HG03095 (cell line): ENCODE measurements around the gene ITIH4.

Experiments
- ATAC-seq: cut with Tn5 transposase; IDR thresholded peaks from one replicate; pipeline ENCODE4 v1.9.1; 2021; ENCODE audit warnings: moderate library complexity; ENCODE audit not compliant: unreplicated experiment

ITIH4 gene

GRCh38 chr3:52849656-52850055 is 19.2 kb upstream of the ITIH4 start:
- ATAC-seq: no peak

GRCh38 chr3:52848617-52849016 is 18.1 kb upstream of the ITIH4 start:
- ATAC-seq: no peak

GRCh38 chr3:52847726-52848125 is 17.3 kb upstream of the ITIH4 start:
- ATAC-seq: no peak

- ATAC-seq: no peak
These were observed 16.8 kb upstream of the ITIH4 start for GRCh38 chr3:52847241-52847640.

GRCh38 chr3:52846432-52846965 is 16.0 kb upstream of the ITIH4 start:
- ATAC-seq: no peak

GRCh38 chr3:52845691-52846431 is 15.4 kb upstream of the ITIH4 start:
- no peak for ATAC-seq

GRCh38 chr3:52845157-52845556 is 14.7 kb upstream of the ITIH4 start:
- ATAC-seq: no peak

DNA sequence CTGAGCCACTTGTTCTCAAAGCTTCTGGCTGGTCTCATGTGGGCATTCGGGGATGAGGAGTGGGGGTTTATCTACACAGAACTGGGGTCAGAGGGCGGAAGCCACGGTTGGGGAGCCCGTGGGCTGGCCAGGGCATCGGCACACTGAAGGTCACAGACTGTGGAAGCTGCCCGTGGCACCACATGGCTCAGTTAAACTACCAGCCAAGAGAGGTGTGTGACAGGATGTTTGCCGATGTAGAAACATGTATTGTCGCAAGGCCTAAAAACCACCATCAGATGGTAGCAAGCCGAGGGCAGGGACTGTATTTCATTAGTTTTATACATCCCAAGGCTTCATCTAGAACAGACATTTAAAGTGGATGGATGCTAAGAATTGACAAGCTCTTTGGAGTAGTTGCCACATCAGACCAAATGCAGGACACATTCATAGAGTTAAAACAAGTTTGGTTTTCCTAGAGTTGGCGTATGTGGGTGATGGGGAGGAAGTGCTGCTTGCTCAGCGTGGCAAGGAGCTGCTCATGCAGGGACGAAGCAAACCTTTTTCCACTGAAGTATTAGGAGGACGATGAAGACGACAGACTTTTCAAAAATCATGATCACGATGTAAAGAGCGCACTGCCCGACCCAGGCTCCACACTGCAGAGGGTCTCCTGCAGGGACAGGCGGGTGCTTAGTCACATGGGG is 14.0 kb upstream of the ITIH4 start:
- ATAC-seq: no peak

- ATAC-seq: no peak
These were observed 13.4 kb upstream of the ITIH4 start for GRCh38 chr3:52843881-52844280.

DNA sequence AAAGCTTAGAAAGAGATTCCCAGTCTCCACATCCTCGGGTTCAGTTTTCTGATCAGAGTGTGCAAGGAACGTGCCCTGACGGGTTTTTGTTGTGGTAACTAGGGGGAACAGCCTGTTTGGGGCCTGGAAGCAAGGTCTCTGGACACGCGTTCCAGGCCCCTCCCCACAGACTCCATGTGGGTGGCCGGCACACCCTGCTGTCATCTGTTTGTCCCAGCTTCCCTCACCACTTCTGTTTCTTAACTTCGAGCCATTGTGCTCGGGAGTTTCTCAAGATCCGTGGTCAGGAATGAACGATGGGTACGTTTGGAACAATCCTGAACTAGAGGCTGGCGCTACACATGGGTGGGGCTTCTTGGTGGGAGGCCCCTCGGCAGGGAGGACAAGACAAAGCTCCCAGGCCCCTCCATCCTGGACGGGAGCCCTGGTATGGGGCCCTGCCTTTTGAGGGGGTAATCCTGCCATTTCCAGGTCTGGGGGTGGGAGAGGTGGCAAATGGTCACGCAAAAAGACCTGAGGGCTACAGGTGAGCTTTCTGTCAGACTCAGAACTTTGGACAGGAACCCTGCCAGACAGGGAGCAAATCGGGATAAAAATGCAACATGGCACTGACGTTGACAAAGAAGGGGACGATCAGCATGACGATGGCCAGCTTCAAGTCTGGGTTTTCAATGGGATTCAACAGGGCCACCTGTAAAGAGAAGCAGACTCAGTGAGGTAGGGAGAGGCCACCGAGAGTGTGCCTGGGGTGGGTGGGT is 12.8 kb upstream of the ITIH4 start:
- no peak for ATAC-seq

DNA sequence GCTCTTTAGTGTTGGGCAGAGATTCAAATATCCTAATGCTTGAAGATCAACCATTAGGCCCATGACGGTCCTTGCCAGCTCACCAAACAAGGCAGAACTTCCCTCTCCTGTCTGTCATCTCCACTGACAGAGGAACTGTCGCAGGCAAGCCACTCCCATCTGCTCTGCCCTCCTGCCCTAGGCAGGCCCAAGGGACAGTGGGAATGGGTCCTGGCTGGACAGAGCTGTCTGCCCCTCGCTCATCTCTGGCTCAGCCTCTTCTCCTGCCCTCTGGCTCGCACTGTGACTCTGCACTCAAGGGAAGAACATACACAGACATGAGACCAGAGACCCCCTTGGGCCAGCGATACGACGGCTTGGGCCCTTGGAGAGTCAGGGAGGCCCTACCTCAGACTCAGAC is 12.0 kb upstream of the ITIH4 start:
- no peak for ATAC-seq

DNA sequence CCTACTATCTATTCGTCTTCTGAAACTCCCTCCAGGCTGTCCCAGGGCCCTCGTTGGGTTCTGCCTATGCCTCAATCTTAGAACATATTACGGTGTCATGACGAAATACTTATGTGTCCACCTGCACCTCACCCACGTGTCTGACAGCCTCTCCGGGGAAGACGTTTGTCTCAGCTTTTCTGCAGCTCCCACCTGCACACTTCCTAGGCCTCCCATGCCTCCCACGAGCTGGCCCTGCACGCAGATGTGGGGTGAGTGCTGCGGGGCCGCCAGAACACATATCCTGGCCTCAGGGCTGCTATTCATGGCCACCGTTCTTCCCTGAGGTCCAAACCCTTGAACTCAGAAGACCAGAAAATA is 11.5 kb upstream of the ITIH4 start:
- ATAC-seq: no peak

DNA sequence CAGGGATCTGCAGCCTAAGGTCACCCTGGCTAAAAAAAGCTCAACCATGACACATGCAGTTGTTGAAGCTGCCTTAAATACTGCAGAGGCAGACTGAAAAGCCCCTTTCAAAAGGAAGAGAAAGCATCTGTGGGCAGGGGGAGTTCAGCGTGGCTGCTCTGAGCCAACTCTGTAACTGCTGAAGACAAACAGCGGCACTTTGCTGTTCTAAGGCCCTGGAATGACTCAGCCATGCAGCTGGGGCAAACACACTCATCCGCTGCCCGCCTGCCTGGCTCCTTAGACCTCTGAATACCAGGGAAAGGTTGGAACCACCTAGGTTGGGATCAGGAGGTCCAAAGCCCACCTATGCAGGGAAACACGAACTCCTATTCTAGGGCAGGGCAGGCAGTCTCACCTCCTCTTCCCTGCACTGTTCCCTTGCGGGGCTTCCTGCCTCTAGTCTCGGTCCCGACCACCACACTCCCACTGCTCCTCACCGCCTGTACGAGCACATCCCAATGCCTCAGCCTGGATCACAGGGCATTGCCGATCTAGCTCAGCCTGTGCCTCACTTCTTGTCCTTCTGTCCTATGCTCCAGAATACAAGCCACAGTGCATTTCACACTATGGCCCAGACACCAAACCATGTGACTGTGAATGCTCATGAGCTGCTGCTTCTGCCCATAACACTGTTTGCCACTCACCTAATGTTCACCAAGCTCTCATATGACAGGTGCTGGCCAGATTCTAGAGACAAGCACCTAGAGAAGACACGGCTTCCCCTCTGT is 10.9 kb upstream of the ITIH4 start:
- no peak for ATAC-seq

DNA sequence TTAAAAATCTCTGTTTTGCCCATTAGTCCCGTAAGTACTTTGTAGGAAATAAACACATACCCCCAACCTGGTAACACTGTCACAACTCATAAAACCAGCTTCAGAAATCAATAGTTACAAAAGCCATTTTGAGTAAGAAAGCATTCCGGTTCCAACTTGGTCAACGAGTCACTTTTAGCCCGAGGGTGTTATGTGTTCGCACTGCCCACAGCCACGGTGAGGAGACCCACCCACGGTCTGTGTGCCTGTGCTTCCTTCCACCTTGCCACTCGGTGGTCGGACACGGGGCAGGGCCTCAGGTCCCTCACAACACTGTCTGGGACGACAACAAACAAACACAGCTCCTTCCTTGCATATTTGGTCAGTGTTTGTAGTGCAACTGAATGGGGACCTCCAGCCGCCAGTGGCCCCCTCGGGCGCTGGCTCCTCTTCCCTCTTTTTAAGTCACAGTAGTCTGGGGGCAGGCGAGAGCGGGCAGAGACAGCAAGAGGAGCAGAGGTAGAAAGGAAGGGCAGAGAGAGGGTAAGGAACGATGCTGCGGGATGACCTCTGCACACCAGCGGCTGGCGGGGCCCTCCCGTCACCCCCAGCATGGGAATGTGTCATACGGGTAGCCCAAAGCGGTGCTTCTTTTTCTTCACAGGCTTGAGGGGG is 9.5 kb upstream of the ITIH4 start:
- no peak for ATAC-seq

DNA sequence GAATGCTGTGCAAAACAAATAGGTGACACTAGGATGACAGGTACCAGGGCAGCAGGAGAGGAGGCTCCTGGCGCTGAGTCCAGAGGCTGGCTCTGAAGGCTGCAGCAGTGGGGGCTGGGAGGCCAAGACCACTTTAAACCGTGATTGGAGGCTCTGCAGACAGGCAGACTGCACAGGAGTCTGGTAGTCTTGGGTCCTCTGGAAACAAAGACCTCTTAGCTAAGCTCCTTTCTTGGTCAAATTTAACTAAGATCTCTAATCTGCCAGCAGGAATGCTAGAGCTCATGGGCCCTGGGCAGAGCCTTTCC is 8.8 kb upstream of the ITIH4 start:
- ATAC-seq: no peak

GRCh38 chr3:52838561-52839267 is 8.2 kb upstream of the ITIH4 start:
- ATAC-seq: no peak

GRCh38 chr3:52836986-52837385 is 6.5 kb upstream of the ITIH4 start:
- ATAC-seq: no peak

GRCh38 chr3:52836471-52836845 is 6.0 kb upstream of the ITIH4 start:
- ATAC-seq: no peak

DNA sequence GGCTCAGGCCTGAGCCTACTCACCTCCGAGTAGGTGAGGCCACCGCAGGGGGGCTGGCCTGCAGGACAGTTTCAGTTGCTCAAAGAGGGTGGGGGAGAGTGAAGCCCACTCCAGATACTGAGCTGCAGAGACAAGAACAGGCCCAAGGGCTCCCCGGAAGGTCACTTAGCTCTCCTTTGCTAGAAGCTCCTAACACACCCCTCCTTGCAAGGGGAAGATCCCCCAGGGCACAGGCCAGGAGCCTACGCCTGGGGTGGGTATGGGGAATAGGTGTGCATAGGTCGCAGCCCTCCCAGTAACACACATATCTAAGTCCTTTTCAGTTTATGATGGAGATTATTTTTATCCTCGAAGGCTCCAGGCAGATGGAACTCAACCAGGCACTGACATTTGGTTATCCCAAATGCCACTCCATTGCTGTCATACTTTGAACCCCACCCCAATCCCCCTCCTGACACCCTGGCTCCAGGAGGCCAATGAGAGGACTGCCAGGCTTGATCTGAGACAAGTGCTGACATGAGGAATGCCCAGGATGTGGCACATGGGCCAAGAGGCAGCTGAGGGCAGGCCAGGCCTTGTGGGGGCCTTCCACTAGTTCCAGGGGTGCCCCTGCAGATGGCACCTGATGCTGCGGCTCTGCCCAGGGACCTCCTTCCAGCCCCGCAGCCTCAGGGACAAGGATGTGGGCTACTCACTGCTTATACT is 5.4 kb upstream of the ITIH4 start:
- no peak for ATAC-seq
